ENCODE data around the gene RNGTT. TPM values are rescaled to one million over a fixed set of nuclear protein-coding genes. Genes with fewer than 3 reads are reported as not detected.

The RNGTT gene
- total RNA-seq, 6 donors from 2014 or later = 8.9 to 22.4 (median 12.5) TPM

DNA sequence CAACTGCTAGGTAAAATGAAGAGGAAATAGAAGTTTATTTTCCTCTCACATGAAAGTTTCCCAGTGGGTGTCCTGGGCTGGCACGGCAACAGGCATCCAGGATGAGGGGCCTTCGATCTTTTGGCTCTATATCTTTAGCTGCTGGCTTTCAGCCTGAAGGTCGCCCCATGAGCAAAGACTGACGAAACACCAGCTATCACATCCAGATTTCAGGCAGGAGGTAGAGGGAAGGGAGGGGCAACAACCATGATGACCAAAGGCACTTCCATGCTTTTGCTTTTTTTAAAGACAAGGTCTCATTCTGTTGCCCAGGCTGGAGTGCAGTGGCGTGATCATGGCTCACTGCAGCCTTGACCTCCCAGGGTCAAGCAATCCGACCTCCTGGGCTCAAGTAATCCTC, 387.9 kb downstream of the RNGTT start:
- no peaks in the 10 kb centered on the region for H3K9me3 ChIP-seq
- no peak for TF ChIP-seq EP300 (IDR thresholded peaks at IDR 0.05)
- no peak for ATAC-seq (ENCODE audit: low FRiP score in 2 of 2)

DNA sequence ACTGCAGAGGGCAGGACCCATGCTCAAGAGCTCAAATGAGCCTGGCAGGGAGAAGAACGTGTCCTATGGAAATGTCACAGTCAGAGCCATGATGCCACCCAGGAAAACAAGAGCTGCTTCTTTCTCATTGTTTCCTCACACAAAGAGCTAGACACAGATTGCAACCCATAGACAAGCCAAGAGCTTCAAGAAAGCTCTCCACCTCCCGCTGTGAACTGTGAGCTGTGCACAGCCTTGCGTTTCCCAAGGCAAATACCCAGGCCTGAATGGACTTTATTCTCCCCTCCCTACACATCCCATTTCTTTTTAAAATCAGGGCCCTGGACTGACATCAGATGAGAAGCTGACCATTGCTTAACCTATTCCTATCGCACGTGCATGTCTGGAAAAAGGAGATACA, 388.8 kb downstream of the RNGTT start:
- Histone ChIP-seq H3K4me1 (no peaks in the 10 kb centered on the region), H3K4me3 (no peak overlapping the region), H3K27ac (no peak overlapping the region), H3K36me3 (no peaks in the 10 kb centered on the region), H3K9me3 (peaks cover 0 to 8% (median 7%) of the 10 kb centered on the region in 4 donors), H3K27me3 (no peaks in the 10 kb centered on the region)
- TF ChIP-seq POLR2AphosphoS5 (IDR thresholded peaks at IDR 0.05) = no peak
- TF ChIP-seq, protein P1, sequence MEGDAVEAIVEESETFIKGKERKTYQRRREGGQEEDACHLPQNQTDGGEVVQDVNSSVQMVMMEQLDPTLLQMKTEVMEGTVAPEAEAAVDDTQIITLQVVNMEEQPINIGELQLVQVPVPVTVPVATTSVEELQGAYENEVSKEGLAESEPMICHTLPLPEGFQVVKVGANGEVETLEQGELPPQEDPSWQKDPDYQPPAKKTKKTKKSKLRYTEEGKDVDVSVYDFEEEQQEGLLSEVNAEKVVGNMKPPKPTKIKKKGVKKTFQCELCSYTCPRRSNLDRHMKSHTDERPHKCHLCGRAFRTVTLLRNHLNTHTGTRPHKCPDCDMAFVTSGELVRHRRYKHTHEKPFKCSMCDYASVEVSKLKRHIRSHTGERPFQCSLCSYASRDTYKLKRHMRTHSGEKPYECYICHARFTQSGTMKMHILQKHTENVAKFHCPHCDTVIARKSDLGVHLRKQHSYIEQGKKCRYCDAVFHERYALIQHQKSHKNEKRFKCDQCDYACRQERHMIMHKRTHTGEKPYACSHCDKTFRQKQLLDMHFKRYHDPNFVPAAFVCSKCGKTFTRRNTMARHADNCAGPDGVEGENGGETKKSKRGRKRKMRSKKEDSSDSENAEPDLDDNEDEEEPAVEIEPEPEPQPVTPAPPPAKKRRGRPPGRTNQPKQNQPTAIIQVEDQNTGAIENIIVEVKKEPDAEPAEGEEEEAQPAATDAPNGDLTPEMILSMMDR (IDR thresholded peaks at IDR 0.05) = no peak
- no peak for TF ChIP-seq EP300 (IDR thresholded peaks at IDR 0.05)
- WGBS, 2 donors = 91 to 93% methylated on average over 5 of the region's 5 CpGs
- ATAC-seq (ENCODE audit: low FRiP score in 2 of 2) (no peak), DNase-seq (no peak)

More for the DNA sequence above, 387.9 kb downstream of the RNGTT start:
- Histone ChIP-seq H3K36me3 (no peaks in the 10 kb centered on the region), H3K4me3 (no peak overlapping the region), H3K27ac (no peak overlapping the region), H3K4me1 (no peaks in the 10 kb centered on the region), H3K27me3 (no peaks in the 10 kb centered on the region)
- no peak for DNase-seq
- 71 to 81% methylated on average over 6 of the region's 6 CpGs for WGBS, 2 donors

DNA sequence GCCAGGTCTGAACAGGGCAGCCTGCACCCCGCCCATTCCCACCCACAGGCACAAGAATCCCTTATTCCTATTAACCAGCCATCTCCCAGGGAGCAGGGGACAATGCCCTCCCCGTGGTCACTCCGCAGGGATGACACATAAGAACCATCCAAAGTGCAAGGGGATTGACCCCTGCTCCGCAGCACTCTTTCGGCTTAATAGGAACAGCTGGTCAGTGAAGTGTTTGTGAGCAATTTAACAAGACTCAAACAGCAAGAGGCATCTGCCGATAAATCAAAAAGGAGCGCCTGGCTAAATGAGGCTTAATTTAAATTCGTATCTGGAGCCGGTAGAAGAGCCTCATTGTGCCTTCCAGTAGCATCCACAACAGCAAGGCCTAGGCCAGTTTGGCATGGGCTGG, 389.4 kb downstream of the RNGTT start:
- Histone ChIP-seq H3K4me3 (no peak overlapping the region), H3K9me3 (peaks cover 0 to 12% (median 9%) of the 10 kb centered on the region in 4 donors), H3K27ac (no peak overlapping the region), H3K36me3 (no peaks in the 10 kb centered on the region), H3K27me3 (no peaks in the 10 kb centered on the region), H3K4me1 (no peaks in the 10 kb centered on the region)
- 81 to 88% methylated on average over 9 of the region's 9 CpGs for WGBS, 2 donors
- no peak for ATAC-seq (ENCODE audit: low FRiP score in 2 of 2)
- DNase-seq = no peak
- TF ChIP-seq POLR2A (IDR thresholded peaks at IDR 0.05) = no peak
- TF ChIP-seq POLR2AphosphoS5 (IDR thresholded peaks at IDR 0.05) = no peak
- TF ChIP-seq EP300 (IDR thresholded peaks at IDR 0.05) = no peak
- TF ChIP-seq, protein P1 (IDR thresholded peaks at IDR 0.05) = no peak

DNA sequence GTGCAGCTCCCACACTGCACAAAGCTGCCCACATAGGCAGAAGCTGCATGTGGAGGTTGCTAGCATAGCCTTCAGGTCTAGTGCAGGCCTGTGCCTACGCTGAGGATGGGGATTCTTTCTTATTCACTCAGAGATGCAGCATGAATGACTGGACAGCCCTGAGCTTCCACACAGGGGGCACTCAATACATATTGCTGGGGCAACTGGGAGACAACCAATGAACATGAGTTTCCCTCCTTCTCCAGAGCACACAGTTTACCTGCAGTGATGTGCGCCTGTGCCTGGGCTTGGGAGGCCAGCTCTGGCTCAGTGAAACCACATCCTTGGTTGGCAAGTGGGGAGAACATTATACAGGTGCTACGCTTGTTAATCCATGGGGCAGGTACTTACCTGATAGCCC, 389.9 kb downstream of the RNGTT start:
- no peak overlapping the region for H3K4me3 ChIP-seq
- H3K36me3 ChIP-seq = no peaks in the 10 kb centered on the region
- DNase-seq (no peak), ATAC-seq (ENCODE audit: low FRiP score in 2 of 2) (no peak)
- H3K9me3 ChIP-seq = peaks cover 0 to 12% (median 9%) of the 10 kb centered on the region in 4 donors
- no peaks in the 10 kb centered on the region for H3K4me1 ChIP-seq
- no peak overlapping the region for H3K27ac ChIP-seq
- WGBS, 2 donors = 50 to 61% methylated on average over 2 to 3 of the region's 3 CpGs
- H3K27me3 ChIP-seq = no peaks in the 10 kb centered on the region
- TF ChIP-seq POLR2A (IDR thresholded peaks at IDR 0.05) (no peak), EP300 (IDR thresholded peaks at IDR 0.05) (no peak), POLR2AphosphoS5 (IDR thresholded peaks at IDR 0.05) (no peak)
- TF ChIP-seq, protein P1 (IDR thresholded peaks at IDR 0.05) = no peak

DNA sequence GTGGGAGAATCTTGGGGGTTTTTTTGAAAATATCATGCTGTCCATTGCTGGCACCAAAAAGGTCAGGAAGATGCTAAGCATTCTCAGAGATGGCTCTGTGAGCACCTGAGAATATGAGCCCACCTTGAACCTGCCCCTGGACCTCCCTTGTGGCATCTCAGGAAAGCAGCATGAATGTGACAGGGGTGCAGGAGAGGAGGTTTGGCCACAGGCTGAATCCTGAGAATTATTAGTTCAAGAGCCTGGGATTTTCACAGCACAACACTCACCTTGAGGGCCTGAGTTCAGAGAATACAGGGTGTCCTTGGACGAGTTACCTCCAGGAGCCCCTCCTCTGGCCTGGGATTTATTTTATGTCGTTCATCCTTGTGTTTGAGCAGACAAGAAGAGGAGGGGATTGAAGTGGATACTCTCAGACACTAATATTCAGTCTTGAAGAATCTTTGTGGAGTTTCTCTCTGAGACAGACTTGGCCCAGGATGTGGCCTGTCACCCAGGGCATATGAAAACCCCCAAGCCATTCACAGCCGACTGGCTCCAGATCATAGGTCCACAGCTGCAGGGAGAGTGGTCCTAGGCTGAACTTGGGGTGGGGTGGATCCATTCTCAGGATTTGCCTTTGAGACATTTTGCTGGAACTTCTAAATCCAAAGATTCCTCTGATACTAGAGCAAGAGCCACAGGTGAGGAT, 390.8 kb downstream of the RNGTT start:
- H3K9me3 ChIP-seq = peaks cover 0 to 12% (median 9%) of the 10 kb centered on the region in 4 donors
- H3K36me3 ChIP-seq = no peaks in the 10 kb centered on the region
- H3K4me3 ChIP-seq = no peak overlapping the region
- 45 to 71% methylated on average over 3 of the region's 3 CpGs for WGBS, 2 donors
- H3K27ac ChIP-seq = no peak overlapping the region
- TF ChIP-seq POLR2A (IDR thresholded peaks at IDR 0.05) (no peak), EP300 (IDR thresholded peaks at IDR 0.05) (no peak), POLR2AphosphoS5 (IDR thresholded peaks at IDR 0.05) (no peak)
- TF ChIP-seq, protein P1 (IDR thresholded peaks at IDR 0.05) = no peak
- H3K27me3 ChIP-seq = no peaks in the 10 kb centered on the region
- no peaks in the 10 kb centered on the region for H3K4me1 ChIP-seq
- ATAC-seq (ENCODE audit: low FRiP score in 2 of 2) = no peak
- no peak for DNase-seq

Measured in upper lobe of left lung (tissue), 6 donors.